ENCODE results near the gene FSTL5. TPM values are rescaled to one million over a fixed set of nuclear protein-coding genes. Genes with fewer than 3 reads are reported as not detected.

Gene FSTL5
- total RNA-seq, 2 donors from 2014 or later = not detected

DNA sequence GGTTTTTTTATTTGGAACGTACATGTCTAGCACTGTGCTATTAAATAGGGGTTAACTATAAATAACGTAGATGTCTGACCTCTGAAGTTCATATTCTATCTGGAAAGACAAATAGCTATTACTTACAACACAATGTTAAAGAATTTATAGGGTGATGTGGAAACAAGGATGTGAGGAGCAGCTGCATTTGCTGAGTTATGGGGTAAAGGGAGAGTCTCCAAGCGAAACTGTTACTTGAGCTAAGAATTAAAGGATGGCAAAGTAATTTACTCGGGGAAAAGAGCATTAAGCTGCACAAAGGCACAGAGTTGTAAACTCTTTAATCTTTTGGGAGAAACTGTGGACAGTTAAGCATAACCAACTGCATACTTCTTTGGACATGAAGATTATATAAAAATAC lies 117.7 kb downstream of the FSTL5 start:
- Mint-ChIP-seq H3K27ac (no peak overlapping the region), H3K9me3 (peaks cover 7% of the 10 kb centered on the region), H3K4me1 (ENCODE audit: low read depth in 2 of 2) (no peaks in the 10 kb centered on the region), H3K36me3 (peaks cover under 1% of the 10 kb centered on the region), H3K4me3 (no peak overlapping the region), H3K27me3 (no peaks in the 10 kb centered on the region)
- ATAC-seq (no peak), DNase-seq (ENCODE audit: low spot score) (no peak)

DNA sequence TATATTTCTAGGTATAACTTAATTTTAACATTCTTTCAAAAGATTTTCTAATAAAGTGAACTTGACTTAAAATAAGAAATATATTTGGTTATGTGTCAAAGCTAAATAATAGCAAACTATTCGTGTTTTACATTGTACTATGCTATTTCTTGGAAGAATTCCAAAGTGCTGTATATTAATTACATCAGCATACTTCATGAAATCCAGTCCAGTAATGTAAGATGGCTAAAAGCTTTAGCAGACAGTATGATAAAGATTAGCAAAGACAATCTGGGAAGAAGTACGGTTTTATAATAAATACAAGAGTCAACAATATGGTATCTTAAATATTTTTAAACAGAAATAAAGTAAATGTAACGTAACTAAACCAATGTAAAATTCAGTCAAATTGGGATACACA lies 125.7 kb downstream of the FSTL5 start:
- no peaks in the 10 kb centered on the region for H3K4me1 Mint-ChIP-seq (ENCODE audit: low read depth in 2 of 2)
- peaks cover 19% of the 10 kb centered on the region for H3K9me3 Mint-ChIP-seq
- no peak for DNase-seq (ENCODE audit: low spot score)
- no peak overlapping the region for H3K4me3 Mint-ChIP-seq
- H3K27ac Mint-ChIP-seq = no peak overlapping the region
- H3K27me3 Mint-ChIP-seq = no peaks in the 10 kb centered on the region
- H3K36me3 Mint-ChIP-seq = peaks cover 5% of the 10 kb centered on the region
- ATAC-seq = no peak

DNA sequence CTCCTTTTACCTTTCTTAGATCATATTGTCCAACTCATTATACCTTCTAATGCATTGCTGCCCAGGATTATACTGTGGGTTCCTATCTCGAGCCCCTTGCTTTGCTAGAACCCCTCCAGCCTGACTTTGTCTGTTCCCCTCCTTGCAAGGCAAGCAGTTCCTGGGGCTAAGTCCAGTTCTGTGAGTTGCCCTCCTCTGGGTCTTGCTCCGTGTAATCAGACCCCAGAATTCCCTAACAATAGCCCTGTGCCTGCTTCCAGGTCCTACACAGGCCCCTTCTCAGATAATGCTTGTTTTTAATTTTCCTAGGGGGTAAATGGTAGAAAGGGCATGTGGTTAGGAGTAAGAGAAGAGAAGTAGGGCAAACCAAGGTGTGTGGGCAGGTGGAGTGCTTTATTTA lies 145.9 kb downstream of the FSTL5 start:
- no peaks in the 10 kb centered on the region for H3K4me1 Mint-ChIP-seq (ENCODE audit: low read depth in 2 of 2)
- no peaks in the 10 kb centered on the region for H3K27me3 Mint-ChIP-seq
- no peaks in the 10 kb centered on the region for H3K36me3 Mint-ChIP-seq
- H3K4me3 Mint-ChIP-seq = no peak overlapping the region
- DNase-seq (ENCODE audit: low spot score) (no peak), ATAC-seq (no peak)
- H3K9me3 Mint-ChIP-seq = peaks cover 14% of the 10 kb centered on the region
- no peak overlapping the region for H3K27ac Mint-ChIP-seq

DNA sequence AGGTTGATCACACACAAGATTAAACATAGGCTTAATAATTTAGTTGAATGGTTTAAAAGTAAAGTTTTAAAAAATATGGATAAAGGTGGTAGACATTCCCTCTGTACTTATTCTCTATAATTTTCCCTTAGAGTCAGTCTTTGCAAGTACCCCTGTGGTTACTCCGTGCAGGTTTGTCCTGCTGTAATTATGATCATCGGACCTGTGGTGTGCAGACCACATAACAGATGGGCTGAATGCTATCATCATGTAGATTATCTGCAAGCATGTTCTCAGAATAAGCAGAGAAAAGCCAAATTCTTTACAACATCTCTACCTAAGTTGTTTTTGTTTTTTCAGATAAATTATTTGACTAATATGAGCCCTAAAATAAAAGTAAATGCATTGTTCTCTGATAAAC lies 146.8 kb downstream of the FSTL5 start:
- ATAC-seq (no peak), DNase-seq (ENCODE audit: low spot score) (no peak)
- Mint-ChIP-seq H3K36me3 (no peaks in the 10 kb centered on the region), H3K27ac (no peak overlapping the region), H3K27me3 (no peaks in the 10 kb centered on the region), H3K9me3 (peaks cover 14% of the 10 kb centered on the region), H3K4me1 (ENCODE audit: low read depth in 2 of 2) (no peaks in the 10 kb centered on the region), H3K4me3 (no peak overlapping the region)

DNA sequence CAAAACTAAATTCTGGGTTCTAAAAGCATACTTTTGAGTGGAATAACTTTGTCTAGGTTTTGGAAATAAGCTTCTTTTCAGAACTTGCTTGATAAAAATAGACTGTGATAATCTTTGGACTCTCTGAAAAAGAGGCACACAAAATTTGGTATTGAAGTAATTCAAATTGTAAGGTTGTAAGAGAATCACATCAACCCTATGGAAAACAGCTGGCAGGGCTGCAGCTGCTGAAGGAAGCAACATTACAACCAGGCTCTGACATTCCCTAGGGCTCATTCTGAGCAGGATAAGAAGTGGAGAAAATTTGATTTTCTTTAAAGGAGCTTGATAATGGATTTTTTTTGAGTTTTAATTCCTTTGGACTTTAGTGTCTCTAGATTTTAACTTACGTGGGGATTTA lies 147.6 kb downstream of the FSTL5 start:
- no peaks in the 10 kb centered on the region for H3K36me3 Mint-ChIP-seq
- H3K27me3 Mint-ChIP-seq = no peaks in the 10 kb centered on the region
- H3K4me1 Mint-ChIP-seq (ENCODE audit: low read depth in 2 of 2) = no peaks in the 10 kb centered on the region
- H3K4me3 Mint-ChIP-seq = no peak overlapping the region
- DNase-seq (ENCODE audit: low spot score) = no peak
- ATAC-seq = no peak
- H3K9me3 Mint-ChIP-seq = peaks cover 11% of the 10 kb centered on the region
- no peak overlapping the region for H3K27ac Mint-ChIP-seq

DNA sequence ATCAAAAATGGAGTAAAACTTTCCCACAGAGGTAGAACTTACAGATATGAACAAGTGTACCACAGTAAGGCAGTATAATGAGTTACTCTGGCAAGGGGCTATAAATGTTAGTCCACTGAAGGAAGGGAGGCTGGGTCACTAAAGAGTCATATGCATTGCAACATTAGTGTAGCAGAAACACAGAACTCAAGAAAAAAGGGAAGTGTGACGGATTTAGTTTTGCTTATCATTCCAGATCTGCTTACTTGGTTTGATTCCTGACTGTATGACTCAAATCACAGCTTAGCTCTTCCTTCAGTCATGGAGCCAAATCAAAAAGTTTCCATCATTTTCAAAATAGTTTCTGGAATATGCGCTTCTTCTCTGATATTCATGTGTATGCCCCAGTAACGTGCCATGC lies 148.7 kb downstream of the FSTL5 start:
- Mint-ChIP-seq H3K27me3 (no peaks in the 10 kb centered on the region), H3K9me3 (peaks cover 14% of the 10 kb centered on the region), H3K4me1 (ENCODE audit: low read depth in 2 of 2) (no peaks in the 10 kb centered on the region), H3K4me3 (no peak overlapping the region), H3K36me3 (no peaks in the 10 kb centered on the region), H3K27ac (no peak overlapping the region)
- ATAC-seq = no peak
- DNase-seq (ENCODE audit: low spot score) = no peak

DNA sequence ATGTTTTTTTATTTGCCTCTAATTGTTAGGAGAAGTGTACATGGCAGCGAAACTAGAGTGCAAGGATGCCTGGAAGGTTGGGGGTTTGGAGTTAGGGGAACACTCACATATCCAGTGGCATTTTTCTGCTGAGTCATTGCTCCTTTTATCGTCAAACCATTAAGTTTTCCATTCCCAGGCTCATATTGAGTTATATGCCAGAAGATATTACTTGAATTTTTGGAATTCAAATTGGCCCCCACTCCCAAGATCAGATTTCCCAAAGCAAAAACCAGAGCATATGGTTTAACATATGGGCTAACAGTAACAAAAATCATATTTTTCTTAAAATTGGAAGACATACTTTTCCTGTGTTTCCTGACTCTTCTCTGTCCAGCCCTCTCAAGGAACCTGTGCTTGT lies 152.7 kb downstream of the FSTL5 start:
- Mint-ChIP-seq H3K36me3 (no peaks in the 10 kb centered on the region), H3K4me1 (ENCODE audit: low read depth in 2 of 2) (no peaks in the 10 kb centered on the region), H3K27ac (no peak overlapping the region), H3K4me3 (no peak overlapping the region), H3K27me3 (no peaks in the 10 kb centered on the region), H3K9me3 (peaks cover 14% of the 10 kb centered on the region)
- DNase-seq (ENCODE audit: low spot score) (no peak), ATAC-seq (no peak)

DNA sequence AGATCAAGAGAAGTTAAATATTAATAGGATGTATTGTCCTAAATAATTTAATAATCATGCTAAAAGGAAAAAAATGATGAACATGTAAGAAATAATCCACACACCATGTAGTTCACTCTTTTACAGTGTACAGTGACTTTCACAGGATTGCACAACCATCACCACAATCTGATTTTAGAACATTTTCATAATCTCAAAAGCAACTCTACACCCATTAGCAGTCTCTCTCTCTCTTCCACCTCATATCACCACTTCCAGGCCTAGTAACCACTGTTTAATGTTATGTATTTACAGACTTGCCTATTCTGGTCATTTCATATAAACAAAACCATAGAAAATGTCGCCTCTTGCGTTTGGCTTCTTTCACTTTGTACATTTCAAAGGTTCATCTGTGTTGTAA lies 153.4 kb downstream of the FSTL5 start:
- no peaks in the 10 kb centered on the region for H3K36me3 Mint-ChIP-seq
- ATAC-seq (no peak), DNase-seq (ENCODE audit: low spot score) (no peak)
- H3K27ac Mint-ChIP-seq = no peak overlapping the region
- H3K4me1 Mint-ChIP-seq (ENCODE audit: low read depth in 2 of 2) = no peaks in the 10 kb centered on the region
- no peak overlapping the region for H3K4me3 Mint-ChIP-seq
- no peaks in the 10 kb centered on the region for H3K27me3 Mint-ChIP-seq
- H3K9me3 Mint-ChIP-seq = peaks cover 11% of the 10 kb centered on the region

DNA sequence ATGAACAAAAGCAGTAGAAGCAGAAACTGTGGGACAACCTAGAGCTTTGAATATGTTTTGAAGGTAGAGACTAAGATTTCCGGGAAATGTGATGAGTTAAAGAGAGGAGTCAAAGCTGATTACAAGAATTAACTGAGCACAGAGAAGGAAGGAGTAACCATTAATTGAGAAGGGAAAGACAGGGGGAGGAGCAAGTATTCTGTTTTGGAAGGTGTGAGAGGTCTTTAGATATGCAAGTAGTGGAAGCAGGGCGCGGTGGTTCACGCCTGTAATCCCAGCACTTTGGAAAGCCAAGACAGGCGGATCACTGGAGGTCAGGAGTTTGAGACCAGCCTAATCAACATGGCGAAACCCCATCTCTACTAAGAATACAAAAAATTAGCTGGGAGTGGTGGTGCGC lies 171.5 kb downstream of the FSTL5 start:
- Mint-ChIP-seq H3K4me3 (no peak overlapping the region), H3K9me3 (peaks cover 20% of the 10 kb centered on the region), H3K36me3 (peaks cover 8% of the 10 kb centered on the region), H3K27ac (no peak overlapping the region), H3K4me1 (ENCODE audit: low read depth in 2 of 2) (no peaks in the 10 kb centered on the region), H3K27me3 (no peaks in the 10 kb centered on the region)
- DNase-seq (ENCODE audit: low spot score) (no peak), ATAC-seq (no peak)

DNA sequence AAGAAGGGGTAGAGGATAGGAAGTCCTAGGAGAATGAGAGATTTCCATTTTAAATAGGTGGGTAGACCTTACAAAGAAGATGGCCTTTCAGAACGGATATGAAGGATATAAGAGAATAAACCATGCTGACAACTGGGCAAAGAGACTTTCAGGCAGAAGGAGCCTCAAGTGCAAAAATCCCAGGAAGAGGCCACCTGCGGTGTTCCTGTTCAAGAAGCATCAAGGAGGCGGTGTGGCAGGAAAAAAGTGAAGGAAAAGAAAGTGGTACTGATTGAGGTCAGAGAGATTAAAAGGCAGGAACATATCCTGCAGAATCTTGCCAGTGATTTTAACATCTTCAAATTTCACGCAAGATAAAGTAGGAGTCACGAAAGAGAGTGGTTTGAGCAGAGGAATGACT lies 172.0 kb downstream of the FSTL5 start:
- H3K9me3 Mint-ChIP-seq = peaks cover 20% of the 10 kb centered on the region
- H3K27me3 Mint-ChIP-seq = no peaks in the 10 kb centered on the region
- no peak overlapping the region for H3K4me3 Mint-ChIP-seq
- DNase-seq (ENCODE audit: low spot score) = no peak
- H3K36me3 Mint-ChIP-seq = peaks cover 8% of the 10 kb centered on the region
- no peak overlapping the region for H3K27ac Mint-ChIP-seq
- no peaks in the 10 kb centered on the region for H3K4me1 Mint-ChIP-seq (ENCODE audit: low read depth in 2 of 2)
- no peak for ATAC-seq

DNA sequence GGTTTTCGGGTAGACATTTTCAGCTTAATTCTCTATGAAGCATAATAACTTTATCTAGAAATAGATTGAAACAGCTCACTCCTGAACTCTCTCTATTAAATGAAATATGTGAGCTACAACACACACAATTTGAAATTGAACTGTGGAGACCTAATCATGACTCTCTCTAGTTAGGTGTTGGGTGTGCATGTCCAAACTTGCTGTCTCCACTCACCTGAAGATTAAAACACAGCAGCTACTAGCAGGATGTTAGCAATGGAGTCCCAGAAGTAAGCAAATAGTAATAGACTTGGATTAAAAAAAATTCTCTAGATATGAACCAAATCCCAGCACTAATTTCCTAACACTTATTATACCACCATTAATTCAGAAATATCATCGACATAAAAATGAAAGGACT lies 173.1 kb downstream of the FSTL5 start:
- peaks cover 16% of the 10 kb centered on the region for H3K9me3 Mint-ChIP-seq

DNA sequence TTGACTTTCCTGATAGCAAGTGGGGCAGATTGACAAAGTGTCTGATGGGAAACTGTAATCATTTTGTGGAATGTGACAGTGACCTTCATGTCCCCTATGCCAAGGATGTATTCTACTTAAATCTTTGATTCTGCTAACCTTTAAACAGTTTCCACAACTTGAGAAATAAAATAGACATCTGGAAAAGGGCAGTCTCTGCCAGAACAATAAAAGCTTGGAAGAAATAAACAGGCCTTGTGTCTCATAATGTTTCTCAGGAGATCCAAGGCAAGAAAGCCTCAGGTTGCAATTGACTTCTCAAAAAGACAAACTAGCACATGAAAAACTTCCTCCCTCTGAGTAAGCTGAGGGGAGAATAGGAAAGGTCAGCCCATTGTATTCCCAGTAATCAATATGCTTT lies 174.9 kb downstream of the FSTL5 start:
- no peak overlapping the region for H3K27ac Mint-ChIP-seq
- H3K4me3 Mint-ChIP-seq = no peak overlapping the region
- no peak for DNase-seq (ENCODE audit: low spot score)
- H3K36me3 Mint-ChIP-seq = peaks cover 8% of the 10 kb centered on the region
- H3K27me3 Mint-ChIP-seq = no peaks in the 10 kb centered on the region
- peaks cover 10% of the 10 kb centered on the region for H3K9me3 Mint-ChIP-seq
- no peak for ATAC-seq
- no peaks in the 10 kb centered on the region for H3K4me1 Mint-ChIP-seq (ENCODE audit: low read depth in 2 of 2)

More for the DNA sequence above, 173.1 kb downstream of the FSTL5 start:
- peaks cover 8% of the 10 kb centered on the region for H3K36me3 Mint-ChIP-seq
- ATAC-seq = no peak
- no peak for DNase-seq (ENCODE audit: low spot score)
- no peak overlapping the region for H3K27ac Mint-ChIP-seq
- H3K4me3 Mint-ChIP-seq = no peak overlapping the region
- no peaks in the 10 kb centered on the region for H3K4me1 Mint-ChIP-seq (ENCODE audit: low read depth in 2 of 2)
- no peaks in the 10 kb centered on the region for H3K27me3 Mint-ChIP-seq

DNA sequence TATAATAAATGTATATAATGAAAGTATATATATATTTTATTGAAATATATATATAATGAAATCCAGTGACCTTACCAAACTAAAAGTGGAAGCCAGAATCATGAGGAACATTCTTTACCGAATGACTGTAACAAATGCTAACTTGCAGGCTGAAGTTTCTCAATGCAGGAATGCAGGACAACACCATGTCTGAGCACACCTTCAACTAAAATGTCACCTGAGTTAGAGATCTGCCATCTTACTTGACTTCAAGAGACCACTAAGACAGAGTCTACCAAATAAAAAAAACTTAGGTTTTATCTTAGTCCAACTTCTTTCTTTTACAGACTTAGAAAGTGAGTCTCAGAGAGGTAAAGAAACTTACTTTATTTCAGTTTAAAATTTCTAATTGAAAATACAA lies 176.2 kb downstream of the FSTL5 start:
- H3K4me1 Mint-ChIP-seq (ENCODE audit: low read depth in 2 of 2) = no peaks in the 10 kb centered on the region
- DNase-seq (ENCODE audit: low spot score) (no peak), ATAC-seq (no peak)
- H3K27ac Mint-ChIP-seq = no peak overlapping the region
- no peak overlapping the region for H3K4me3 Mint-ChIP-seq
- H3K36me3 Mint-ChIP-seq = peaks cover 8% of the 10 kb centered on the region
- peaks cover 10% of the 10 kb centered on the region for H3K9me3 Mint-ChIP-seq
- H3K27me3 Mint-ChIP-seq = no peaks in the 10 kb centered on the region

DNA sequence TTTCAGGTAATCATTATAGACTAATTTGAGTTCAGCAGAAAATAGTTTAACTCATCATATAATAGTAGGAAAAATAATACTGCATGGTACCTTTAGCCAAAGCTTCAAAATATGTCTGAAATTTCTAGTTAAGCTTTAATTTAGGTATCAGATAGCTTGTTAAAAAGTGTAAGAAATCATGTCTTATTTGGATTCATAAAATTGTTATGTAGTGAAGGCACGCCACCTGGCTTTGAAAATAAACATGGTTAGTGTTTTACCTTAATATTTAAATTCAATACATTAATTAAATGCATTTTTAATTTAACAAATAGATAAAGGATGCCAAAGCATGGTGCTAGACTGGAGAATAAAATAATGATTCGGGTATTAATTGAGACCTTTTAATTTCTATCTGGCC lies 211.4 kb downstream of the FSTL5 start:
- Mint-ChIP-seq H3K27me3 (no peaks in the 10 kb centered on the region), H3K27ac (no peak overlapping the region), H3K4me3 (no peak overlapping the region), H3K36me3 (no peaks in the 10 kb centered on the region), H3K9me3 (peaks cover 8% of the 10 kb centered on the region), H3K4me1 (ENCODE audit: low read depth in 2 of 2) (no peaks in the 10 kb centered on the region)
- no peak for DNase-seq (ENCODE audit: low spot score)
- ATAC-seq = no peak

DNA sequence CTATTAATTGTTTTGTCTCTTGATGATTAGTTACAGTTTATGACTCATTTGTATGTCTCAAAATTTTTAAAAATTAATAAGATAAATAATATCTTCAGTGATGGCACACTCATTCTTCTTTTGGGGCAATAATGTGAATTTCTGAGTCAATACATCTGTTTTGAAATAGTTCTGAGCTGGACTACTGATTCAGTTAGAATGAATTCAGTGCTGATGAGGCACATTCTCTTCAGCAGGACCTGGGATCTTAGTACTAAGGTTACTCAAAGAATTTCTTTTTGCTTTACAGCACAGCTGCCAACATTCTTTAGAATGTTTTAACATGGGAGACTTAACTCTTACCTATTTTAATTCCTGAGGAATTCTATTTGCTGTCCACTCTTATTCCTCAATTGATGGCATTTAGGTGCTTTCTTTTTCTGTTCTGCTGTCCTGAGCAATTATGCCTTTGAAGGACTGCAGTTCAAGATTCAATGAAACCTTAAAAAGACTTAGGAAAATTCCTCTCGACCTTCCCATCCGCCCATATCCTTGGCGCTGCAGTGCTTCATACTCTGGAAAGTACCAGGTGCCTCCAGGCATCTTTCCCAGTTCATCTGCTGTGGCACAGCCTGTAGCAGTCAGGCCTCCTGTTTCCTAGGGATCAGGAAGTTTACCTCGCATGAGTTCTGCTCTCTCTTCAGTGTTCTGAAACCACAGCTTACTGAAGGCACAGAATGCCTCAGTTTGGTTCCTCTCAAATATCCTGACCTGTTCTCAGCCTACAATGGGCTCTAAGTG lies 213.7 kb downstream of the FSTL5 start:
- H3K4me3 Mint-ChIP-seq = no peak overlapping the region
- H3K27ac Mint-ChIP-seq = no peak overlapping the region
- peaks cover 8% of the 10 kb centered on the region for H3K9me3 Mint-ChIP-seq
- no peaks in the 10 kb centered on the region for H3K27me3 Mint-ChIP-seq
- no peaks in the 10 kb centered on the region for H3K4me1 Mint-ChIP-seq (ENCODE audit: low read depth in 2 of 2)
- DNase-seq (ENCODE audit: low spot score) (no peak), ATAC-seq (no peak)
- no peaks in the 10 kb centered on the region for H3K36me3 Mint-ChIP-seq
